K562 (cell line): Measurements from ENCODE around the gene MRPL11. TPM values are rescaled to one million over a fixed set of nuclear protein-coding genes. Genes with fewer than 3 reads are reported as not detected.

Experiments used
- ATF1 ChIP-seq, 2 experiments: fragments of 450-650 bp in 1 of 2; IDR thresholded peaks; 2 replicates each; pipeline ENCODE4 v1.6.1; 2016; ENCODE audit warnings: missing compliant biosample characterization in 1 of 2, missing genetic modification characterization in 1 of 2
- HOMEZ ChIP-seq: fragments of 250-450 bp; sonication (Bioruptor Pico); IDR thresholded peaks from 2 replicates; pipeline ENCODE4 v1.4.0; 2020; ENCODE audit warnings: mild to moderate bottlenecking, moderate library complexity
- MCM2 ChIP-seq: fragments of 450-650 bp; IDR thresholded peaks from 2 replicates; pipeline ENCODE4 v1.6.1; 2017; ENCODE audit warnings: low read depth, mild to moderate bottlenecking
- NFXL1 ChIP-seq: fragments of 450-650 bp; formaldehyde crosslinking; IDR thresholded peaks from 2 replicates; pipeline ENCODE4 v1.4.0; 2021; ENCODE audit warnings: mild to moderate bottlenecking
- PRPF4 ChIP-seq: fragments of 200-400 bp; formaldehyde crosslinking; IDR thresholded peaks from one replicate; pipeline ENCODE4 v1.6.1; 2017; ENCODE audit warnings: low read length, low read depth, mild to moderate bottlenecking; ENCODE audit not compliant: insufficient read depth, poor library complexity, severe bottlenecking
- RB1 ChIP-seq: fragments of 450-650 bp; IDR thresholded peaks from 2 replicates; pipeline ENCODE4 v1.6.1; 2017; ENCODE audit warnings: low read depth, mild to moderate bottlenecking
- TCF7 ChIP-seq: sonication (generic); IDR thresholded peaks from 2 replicates; pipeline ENCODE4 v1.6.1; 2016; ENCODE audit warnings: antibody characterized with exemption, borderline replicate concordance
- ZC3H4 ChIP-seq: sonication (generic); formaldehyde crosslinking; IDR thresholded peaks from 2 replicates; pipeline ENCODE4 v1.9.0; 2021; ENCODE audit warnings: missing genetic modification reagents, borderline replicate concordance
- ZKSCAN1 ChIP-seq: fragments of 150-350 bp; IDR thresholded peaks from 2 replicates; pipeline ENCODE4 v1.6.1; 2016; ENCODE audit warnings: low read depth, low read length
- ZNF507 ChIP-seq: conservative IDR thresholded peaks from 2 replicates; pipeline ENCODE4 v1.6.1; 2017; ENCODE audit warnings: missing genetic modification characterization, missing compliant biosample characterization
- polyA plus RNA-seq, 8 experiments: library from polyadenylated mRNA; depleted of rRNA in 4 of 8; stranded (reverse) in 5 of 8; unstranded in 3 of 8; fragments of >200 nt; fragmentation: Nextera tagmentation in 2 of 8; fragmentation: Illumina TruSeq in 1 of 8; extraction: Ambion mirVana in 2 of 8; extraction: Trizol in 1 of 8; gene quantifications; 2 replicates each; pipeline versions ENCODE4 v1.2.1 to v1.2.3, GENCODE V29; 2011 to 2014; ENCODE audit warnings: inconsistent platforms in 1 of 8, missing spikeins in 1 of 8
- total RNA-seq, 7 experiments: library from RNA; depleted of rRNA in 6 of 7; stranded (reverse); fragments of >200 nt in 6 of 7; fragmentation: Illumina TruSeq in 2 of 7; extraction: Trizol in 2 of 7; gene quantifications; 2 replicates each; pipeline versions ENCODE4 v1.2.1 to v1.2.3, GENCODE V29; 2011 to 2021; ENCODE audit warnings: low replicate concordance in 1 of 7
- TF ChIP-seq, protein P1 (sequence below): sonication (generic); formaldehyde crosslinking; IDR thresholded peaks from 2 replicates; pipeline ENCODE4 v1.8.0; 2022; ENCODE audit warnings: mild to moderate bottlenecking, missing genetic modification reagents
- TF ChIP-seq, protein P2 (sequence below), 3 experiments: fragments of 200-800 bp in 1 of 3; sonication (Bioruptor generic) in 1 of 3; sonication (generic) in 1 of 3; formaldehyde crosslinking in 1 of 3; IDR thresholded peaks; 2 replicates each; pipeline versions ENCODE4 v1.6.1 to v1.8.0; 2016 to 2022; ENCODE audit warnings: mild to moderate bottlenecking in 2 of 3, missing compliant biosample characterization in 2 of 3, missing genetic modification characterization in 2 of 3, missing genetic modification reagents in 1 of 3
- TF ChIP-seq, protein P3 (sequence below): fragments of 250-450 bp; sonication (Bioruptor Pico); IDR thresholded peaks from 2 replicates; pipeline ENCODE4 v1.8.0; 2022; ENCODE audit warnings: inconsistent platforms, mild to moderate bottlenecking, moderate library complexity, borderline replicate concordance
- TF ChIP-seq, protein P4 (sequence below), 2 experiments: fragments of 450-650 bp; IDR thresholded peaks; 2 replicates each; pipeline ENCODE4 v1.6.1; 2016

The MRPL11 gene
- total and polyA plus RNA-seq, 9 of the 15 experiments (the other 6 are each of a cell fraction or from before 2014, with no cell fraction given), result 33.0 to 173 (median 91.9) TPM

- TF ChIP-seq HOMEZ (no peak), TCF7 (no peak), ZKSCAN1 (no peak), MCM2 (no peak), ATF1 (CRISPR knock-in tag; IDR thresholded peaks at IDR 0.05) (no peak), ATF1 (tag; IDR thresholded peaks at IDR 0.05) (peak; percentile 78), RB1 (peak; percentile 82), ZC3H4 (CRISPR knock-in tag) (no peak), NFXL1 (CRISPR knock-in tag) (no peak), ZNF507 (tag) (no peak), PRPF4 (no peak)
- TF ChIP-seq, protein P1, sequence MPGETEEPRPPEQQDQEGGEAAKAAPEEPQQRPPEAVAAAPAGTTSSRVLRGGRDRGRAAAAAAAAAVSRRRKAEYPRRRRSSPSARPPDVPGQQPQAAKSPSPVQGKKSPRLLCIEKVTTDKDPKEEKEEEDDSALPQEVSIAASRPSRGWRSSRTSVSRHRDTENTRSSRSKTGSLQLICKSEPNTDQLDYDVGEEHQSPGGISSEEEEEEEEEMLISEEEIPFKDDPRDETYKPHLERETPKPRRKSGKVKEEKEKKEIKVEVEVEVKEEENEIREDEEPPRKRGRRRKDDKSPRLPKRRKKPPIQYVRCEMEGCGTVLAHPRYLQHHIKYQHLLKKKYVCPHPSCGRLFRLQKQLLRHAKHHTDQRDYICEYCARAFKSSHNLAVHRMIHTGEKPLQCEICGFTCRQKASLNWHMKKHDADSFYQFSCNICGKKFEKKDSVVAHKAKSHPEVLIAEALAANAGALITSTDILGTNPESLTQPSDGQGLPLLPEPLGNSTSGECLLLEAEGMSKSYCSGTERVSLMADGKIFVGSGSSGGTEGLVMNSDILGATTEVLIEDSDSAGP, result no peak
- TF ChIP-seq, protein P2, sequence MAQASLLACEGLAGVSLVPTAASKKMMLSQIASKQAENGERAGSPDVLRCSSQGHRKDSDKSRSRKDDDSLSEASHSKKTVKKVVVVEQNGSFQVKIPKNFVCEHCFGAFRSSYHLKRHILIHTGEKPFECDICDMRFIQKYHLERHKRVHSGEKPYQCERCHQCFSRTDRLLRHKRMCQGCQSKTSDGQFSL (CRISPR knock-in tag; IDR thresholded peaks at IDR 0.05), result 0 out of 2 replicates have a peak, but pooled peaks have one; percentile 33
- TF ChIP-seq, protein P2 (tag; IDR thresholded peaks at IDR 0.05), result no peak
- TF ChIP-seq, protein P3, sequence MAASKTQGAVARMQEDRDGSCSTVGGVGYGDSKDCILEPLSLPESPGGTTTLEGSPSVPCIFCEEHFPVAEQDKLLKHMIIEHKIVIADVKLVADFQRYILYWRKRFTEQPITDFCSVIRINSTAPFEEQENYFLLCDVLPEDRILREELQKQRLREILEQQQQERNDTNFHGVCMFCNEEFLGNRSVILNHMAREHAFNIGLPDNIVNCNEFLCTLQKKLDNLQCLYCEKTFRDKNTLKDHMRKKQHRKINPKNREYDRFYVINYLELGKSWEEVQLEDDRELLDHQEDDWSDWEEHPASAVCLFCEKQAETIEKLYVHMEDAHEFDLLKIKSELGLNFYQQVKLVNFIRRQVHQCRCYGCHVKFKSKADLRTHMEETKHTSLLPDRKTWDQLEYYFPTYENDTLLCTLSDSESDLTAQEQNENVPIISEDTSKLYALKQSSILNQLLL (CRISPR knock-in tag), result no peak
- TF ChIP-seq, protein P4, sequence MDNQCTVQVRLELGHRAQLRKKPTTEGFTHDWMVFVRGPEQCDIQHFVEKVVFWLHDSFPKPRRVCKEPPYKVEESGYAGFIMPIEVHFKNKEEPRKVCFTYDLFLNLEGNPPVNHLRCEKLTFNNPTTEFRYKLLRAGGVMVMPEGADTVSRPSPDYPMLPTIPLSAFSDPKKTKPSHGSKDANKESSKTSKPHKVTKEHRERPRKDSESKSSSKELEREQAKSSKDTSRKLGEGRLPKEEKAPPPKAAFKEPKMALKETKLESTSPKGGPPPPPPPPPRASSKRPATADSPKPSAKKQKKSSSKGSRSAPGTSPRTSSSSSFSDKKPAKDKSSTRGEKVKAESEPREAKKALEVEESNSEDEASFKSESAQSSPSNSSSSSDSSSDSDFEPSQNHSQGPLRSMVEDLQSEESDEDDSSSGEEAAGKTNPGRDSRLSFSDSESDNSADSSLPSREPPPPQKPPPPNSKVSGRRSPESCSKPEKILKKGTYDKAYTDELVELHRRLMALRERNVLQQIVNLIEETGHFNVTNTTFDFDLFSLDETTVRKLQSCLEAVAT (IDR thresholded peaks at IDR 0.05), result no peak
Observed at GRCh38 chr11:66438504-66439466, at the start of gene MRPL11 (continued).
